ENCODE data around the gene IL9.

- TF ChIP-seq, protein P1, sequence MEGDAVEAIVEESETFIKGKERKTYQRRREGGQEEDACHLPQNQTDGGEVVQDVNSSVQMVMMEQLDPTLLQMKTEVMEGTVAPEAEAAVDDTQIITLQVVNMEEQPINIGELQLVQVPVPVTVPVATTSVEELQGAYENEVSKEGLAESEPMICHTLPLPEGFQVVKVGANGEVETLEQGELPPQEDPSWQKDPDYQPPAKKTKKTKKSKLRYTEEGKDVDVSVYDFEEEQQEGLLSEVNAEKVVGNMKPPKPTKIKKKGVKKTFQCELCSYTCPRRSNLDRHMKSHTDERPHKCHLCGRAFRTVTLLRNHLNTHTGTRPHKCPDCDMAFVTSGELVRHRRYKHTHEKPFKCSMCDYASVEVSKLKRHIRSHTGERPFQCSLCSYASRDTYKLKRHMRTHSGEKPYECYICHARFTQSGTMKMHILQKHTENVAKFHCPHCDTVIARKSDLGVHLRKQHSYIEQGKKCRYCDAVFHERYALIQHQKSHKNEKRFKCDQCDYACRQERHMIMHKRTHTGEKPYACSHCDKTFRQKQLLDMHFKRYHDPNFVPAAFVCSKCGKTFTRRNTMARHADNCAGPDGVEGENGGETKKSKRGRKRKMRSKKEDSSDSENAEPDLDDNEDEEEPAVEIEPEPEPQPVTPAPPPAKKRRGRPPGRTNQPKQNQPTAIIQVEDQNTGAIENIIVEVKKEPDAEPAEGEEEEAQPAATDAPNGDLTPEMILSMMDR (IDR thresholded peaks at IDR 0.05; ENCODE audit: low read length): no peak
- no peak for TF ChIP-seq EZH2 (IDR thresholded peaks at IDR 0.05; ENCODE audit: borderline replicate concordance, low read length)
Observed at GRCh38 chr5:135869935-135870334, 25.7 kb downstream of the IL9 start.

Measured in OCI-LY1 (cell line).